A673 (cell line): Measurements from ENCODE around the gene GOLPH3. TPM values are rescaled to one million over a fixed set of nuclear protein-coding genes. Genes with fewer than 3 reads are reported as not detected.
A peak's percentile ranks its signal among the peaks of the same experiment; 100 is the strongest.

Experiments used
- BruUV-seq: library from RNA; stranded (reverse); fragments of 400-500 nt; replicated peaks from 2 replicates; lab custom pipeline; 2021; lab: Mats Ljungman, UMichigan
- CTCF ChIA-PET: fragments of 300-600 bp; sonication (Branson Sonifier 250); formaldehyde crosslinking; loops from one replicate; lab custom pipeline; 2022; ENCODE audit warnings: antibody characterized with exemption; lab: Charles Lee
- POLR2A ChIA-PET: fragments of 300-600 bp; sonication (Branson Sonifier 250); formaldehyde crosslinking; loops from one replicate; lab custom pipeline; 2022; ENCODE audit warnings: antibody characterized with exemption; ENCODE audit not compliant: low non-redundant PET; lab: Charles Lee
- DNase-seq: peaks from one replicate; pipeline ENCODE4 v3.0.0-alpha.2; 2015; ENCODE audit warnings: low spot score
- H3K27ac ChIP-seq: fragments of 200-600 bp; sonication (generic); 2 replicates; pipeline ENCODE4 v1.5.1; 2016; ENCODE audit warnings: mixed run types, low read depth, mild to moderate bottlenecking, mixed read lengths, antibody characterized with exemption, low read length; ENCODE audit not compliant: poor library complexity, severe bottlenecking
- H3K27me3 ChIP-seq: fragments of 200-600 bp; sonication (generic); replicated peaks from 2 replicates; pipeline ENCODE4 v1.6.1; 2017; ENCODE audit warnings: mixed run types, low read depth, mild to moderate bottlenecking, mixed read lengths, antibody characterized with exemption, low read length; ENCODE audit not compliant: insufficient read depth, poor library complexity
- H3K36me3 ChIP-seq: fragments of 200-600 bp; sonication (generic); 2 replicates; pipeline ENCODE4 v1.6.1; 2016; ENCODE audit warnings: mixed run types, mild to moderate bottlenecking, mixed read lengths, antibody characterized with exemption, low read length; ENCODE audit not compliant: insufficient read depth, poor library complexity, severe bottlenecking
- H3K4me1 ChIP-seq: fragments of 200-600 bp; sonication (generic); 2 replicates; pipeline ENCODE4 v1.6.1; 2017; ENCODE audit warnings: mixed run types, mild to moderate bottlenecking, mixed read lengths, antibody characterized with exemption, low read length; ENCODE audit not compliant: insufficient read depth, poor library complexity, severe bottlenecking
- H3K4me3 ChIP-seq: fragments of 200-600 bp; sonication (generic); 2 replicates; pipeline ENCODE4 v1.5.1; 2016; ENCODE audit warnings: low read depth, mixed run types, mild to moderate bottlenecking, mixed read lengths, low read length; ENCODE audit not compliant: poor library complexity, severe bottlenecking
- H3K9me3 ChIP-seq: fragments of 200-600 bp; sonication (generic); 2 replicates; pipeline ENCODE4 v1.6.1; 2016; ENCODE audit warnings: mixed run types, low read depth, mild to moderate bottlenecking, mixed read lengths, antibody characterized with exemption, low read length; ENCODE audit not compliant: poor library complexity, severe bottlenecking
- EZH2 ChIP-seq: fragments of 200-600 bp; sonication (generic); IDR thresholded peaks from 2 replicates; pipeline ENCODE4 v1.6.1; 2017; ENCODE audit warnings: borderline replicate concordance, low read depth, mild to moderate bottlenecking, mixed read lengths, antibody characterized with exemption, low read length; ENCODE audit not compliant: poor library complexity, severe bottlenecking
- intact Hi-C: fragments of 100-400 bp; cut with micrococcal nuclease; formaldehyde crosslinking; loops from one replicate; pipeline ENCODE4 v1.10.0; 2022; ENCODE audit not compliant: unreplicated experiment
- total RNA-seq: library from RNA; stranded (reverse); gene quantifications from 2 replicates; pipeline ENCODE4 v1.2.3, GENCODE V29; 2021
- TF ChIP-seq, protein P1 (sequence below): fragments of 300-800, 200-600 bp; sonication (generic); conservative IDR thresholded peaks from 2 replicates; pipeline ENCODE4 v1.5.1; 2017; ENCODE audit warnings: low read depth, mild to moderate bottlenecking, antibody characterized with exemption, low read length, moderate library complexity, mixed read lengths

The GOLPH3 gene
- total RNA-seq, 1 experiment from 2014 or later = 64.6 TPM

DNA sequence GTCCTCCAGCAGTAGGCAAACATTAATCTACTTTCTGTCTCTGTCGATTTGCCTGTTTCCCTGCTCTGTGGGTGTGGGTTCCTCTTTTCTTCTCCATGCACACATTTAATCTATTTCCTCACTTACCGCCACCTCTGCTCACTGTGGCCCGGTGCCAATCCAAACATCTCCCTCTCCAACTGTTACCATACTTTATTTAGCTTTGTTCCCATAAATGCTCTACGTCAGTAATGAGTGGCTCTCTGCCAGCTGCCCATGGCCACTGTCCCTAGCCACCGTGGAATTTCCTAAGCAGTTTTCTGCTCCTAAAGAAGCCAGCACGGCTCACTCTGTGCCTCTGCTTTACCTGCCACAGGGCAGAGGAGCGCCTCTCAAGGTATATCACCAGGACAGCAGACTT, 19.5 kb upstream of the GOLPH3 start:
- intact Hi-C loops = no loop called here
- Histone ChIP-seq H3K4me1 (peaks cover 8% of the 10 kb centered on the region), H3K36me3 (no peaks in the 10 kb centered on the region), H3K4me3 (no peak overlapping the region), H3K9me3 (no peaks in the 10 kb centered on the region), H3K27ac (no peak overlapping the region), H3K27me3 (no peaks in the 10 kb centered on the region)
- DNase-seq = peak; percentile 61
- ChIA-PET POLR2A (no interaction called here), CTCF (no interaction called here)
- TF ChIP-seq, protein P1, sequence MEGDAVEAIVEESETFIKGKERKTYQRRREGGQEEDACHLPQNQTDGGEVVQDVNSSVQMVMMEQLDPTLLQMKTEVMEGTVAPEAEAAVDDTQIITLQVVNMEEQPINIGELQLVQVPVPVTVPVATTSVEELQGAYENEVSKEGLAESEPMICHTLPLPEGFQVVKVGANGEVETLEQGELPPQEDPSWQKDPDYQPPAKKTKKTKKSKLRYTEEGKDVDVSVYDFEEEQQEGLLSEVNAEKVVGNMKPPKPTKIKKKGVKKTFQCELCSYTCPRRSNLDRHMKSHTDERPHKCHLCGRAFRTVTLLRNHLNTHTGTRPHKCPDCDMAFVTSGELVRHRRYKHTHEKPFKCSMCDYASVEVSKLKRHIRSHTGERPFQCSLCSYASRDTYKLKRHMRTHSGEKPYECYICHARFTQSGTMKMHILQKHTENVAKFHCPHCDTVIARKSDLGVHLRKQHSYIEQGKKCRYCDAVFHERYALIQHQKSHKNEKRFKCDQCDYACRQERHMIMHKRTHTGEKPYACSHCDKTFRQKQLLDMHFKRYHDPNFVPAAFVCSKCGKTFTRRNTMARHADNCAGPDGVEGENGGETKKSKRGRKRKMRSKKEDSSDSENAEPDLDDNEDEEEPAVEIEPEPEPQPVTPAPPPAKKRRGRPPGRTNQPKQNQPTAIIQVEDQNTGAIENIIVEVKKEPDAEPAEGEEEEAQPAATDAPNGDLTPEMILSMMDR = no peak
- TF ChIP-seq EZH2 = no peak
- no TSS peak for BruUV-seq

DNA sequence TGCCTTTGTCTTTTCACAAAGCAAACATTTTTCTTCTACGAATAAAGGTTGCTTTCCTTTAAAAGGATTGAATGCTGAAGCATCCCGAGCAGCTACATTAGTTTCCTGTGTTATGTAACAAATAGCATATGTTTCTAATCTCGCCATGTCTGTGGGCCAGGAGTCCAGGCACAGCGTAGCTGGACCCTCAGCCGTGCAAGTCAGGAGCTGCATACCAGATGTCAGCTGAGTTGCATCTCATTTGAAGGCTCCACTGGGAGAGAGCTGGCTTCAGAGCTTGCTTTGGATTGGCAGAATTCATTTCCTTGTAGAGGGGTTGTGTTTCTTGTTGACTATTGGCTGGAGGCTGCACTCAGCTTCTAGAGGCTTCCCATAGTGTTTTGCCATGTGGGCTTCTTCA, 16.0 kb upstream of the GOLPH3 start:
- no peak overlapping the region for H3K4me3 ChIP-seq
- intact Hi-C loops = no loop called here
- H3K9me3 ChIP-seq = peaks cover 13% of the 10 kb centered on the region
- no peaks in the 10 kb centered on the region for H3K36me3 ChIP-seq
- TF ChIP-seq, protein P1 = no peak
- no peak for TF ChIP-seq EZH2
- BruUV-seq = no TSS peak
- ChIA-PET CTCF (no interaction called here), POLR2A (no interaction called here)
- DNase-seq = no peak
- no peaks in the 10 kb centered on the region for H3K27me3 ChIP-seq
- H3K4me1 ChIP-seq = peaks cover 8% of the 10 kb centered on the region
- no peak overlapping the region for H3K27ac ChIP-seq

DNA sequence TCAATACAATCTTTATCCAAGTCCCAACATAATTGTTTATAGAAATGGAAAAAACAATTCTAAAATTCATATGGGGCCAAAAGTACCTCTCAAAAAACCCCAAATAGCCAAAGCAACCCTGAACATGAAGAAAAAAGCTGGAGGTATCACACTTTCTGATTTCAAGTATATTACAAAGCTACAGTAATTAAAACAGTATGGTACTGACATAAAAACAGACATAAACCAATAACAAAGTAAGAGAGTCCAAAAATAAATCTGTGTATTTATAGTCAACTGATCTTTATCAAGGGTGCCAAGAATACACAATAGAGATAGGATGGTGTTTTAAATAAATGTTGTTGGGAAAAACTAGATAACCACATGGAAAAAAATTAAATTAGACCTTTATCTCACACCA, 13.6 kb upstream of the GOLPH3 start:
- DNase-seq = no peak
- Histone ChIP-seq H3K36me3 (no peaks in the 10 kb centered on the region), H3K27ac (no peak overlapping the region), H3K27me3 (no peaks in the 10 kb centered on the region), H3K4me3 (no peak overlapping the region), H3K4me1 (no peaks in the 10 kb centered on the region), H3K9me3 (peaks cover 13% of the 10 kb centered on the region)
- TF ChIP-seq, protein P1 = no peak
- no peak for TF ChIP-seq EZH2
- CTCF ChIA-PET = no interaction called here
- intact Hi-C loops = no loop called here
- POLR2A ChIA-PET = no interaction called here
- no TSS peak for BruUV-seq
